Keratinocyte (primary cell): ENCODE results near the gene GRM5.

ENCODE experiments used
- EZH2 ChIP-seq: IDR thresholded peaks from one replicate; pipeline ENCODE4 v1.6.1; 2012; ENCODE audit warnings: inconsistent platforms, mild to moderate bottlenecking, low read length, moderate library complexity
- TF ChIP-seq, protein P1 (sequence below), 3 experiments: IDR thresholded peaks in 1 of 3; conservative IDR thresholded peaks in 1 of 3; optimal IDR thresholded peaks in 1 of 3; 2 replicates in 2 of 3; 3 replicates in 1 of 3; pipeline versions ENCODE3 to v1.5.1; 2011; ENCODE audit warnings: low read length in 3 of 3, mild to moderate bottlenecking in 3 of 3, moderate library complexity in 2 of 3, control low read depth in 1 of 3, inconsistent platforms in 1 of 3; ENCODE audit not compliant: insufficient read depth in 2 of 3; ENCODE audit errors: extremely low read depth in 1 of 3

DNA sequence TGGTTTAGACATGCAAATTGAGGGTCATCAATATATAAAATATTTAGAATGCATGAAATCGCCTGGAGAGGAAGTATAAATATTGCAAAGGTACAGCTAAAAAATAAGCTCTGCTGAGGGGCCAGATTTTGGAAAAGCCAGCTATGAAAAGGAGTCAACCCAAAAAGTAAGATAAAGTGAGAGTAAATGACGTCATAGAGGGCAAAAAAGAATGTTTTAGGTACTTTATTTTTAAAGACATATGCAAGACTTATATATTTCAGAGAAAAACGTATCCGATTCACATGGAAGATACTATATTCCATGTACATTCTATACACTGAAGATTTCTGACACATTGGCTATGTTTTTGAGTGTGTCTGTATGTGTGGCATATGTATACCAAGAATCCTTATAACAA lies 13.6 kb downstream of the GRM5 start:
- TF ChIP-seq, protein P1, sequence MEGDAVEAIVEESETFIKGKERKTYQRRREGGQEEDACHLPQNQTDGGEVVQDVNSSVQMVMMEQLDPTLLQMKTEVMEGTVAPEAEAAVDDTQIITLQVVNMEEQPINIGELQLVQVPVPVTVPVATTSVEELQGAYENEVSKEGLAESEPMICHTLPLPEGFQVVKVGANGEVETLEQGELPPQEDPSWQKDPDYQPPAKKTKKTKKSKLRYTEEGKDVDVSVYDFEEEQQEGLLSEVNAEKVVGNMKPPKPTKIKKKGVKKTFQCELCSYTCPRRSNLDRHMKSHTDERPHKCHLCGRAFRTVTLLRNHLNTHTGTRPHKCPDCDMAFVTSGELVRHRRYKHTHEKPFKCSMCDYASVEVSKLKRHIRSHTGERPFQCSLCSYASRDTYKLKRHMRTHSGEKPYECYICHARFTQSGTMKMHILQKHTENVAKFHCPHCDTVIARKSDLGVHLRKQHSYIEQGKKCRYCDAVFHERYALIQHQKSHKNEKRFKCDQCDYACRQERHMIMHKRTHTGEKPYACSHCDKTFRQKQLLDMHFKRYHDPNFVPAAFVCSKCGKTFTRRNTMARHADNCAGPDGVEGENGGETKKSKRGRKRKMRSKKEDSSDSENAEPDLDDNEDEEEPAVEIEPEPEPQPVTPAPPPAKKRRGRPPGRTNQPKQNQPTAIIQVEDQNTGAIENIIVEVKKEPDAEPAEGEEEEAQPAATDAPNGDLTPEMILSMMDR (optimal IDR thresholded peaks at IDR 0.05 in 1 of 3, IDR thresholded peaks at IDR 0.05 in 1 of 3, conservative IDR thresholded peaks at IDR 0.05 in 1 of 3; ENCODE audit: extremely low read depth in 1 of 3, insufficient read depth in 2 of 3, low read length in 3 of 3), result no peak
- TF ChIP-seq EZH2, result no peak
